Panc1 (cell line): ENCODE results near the gene FAM8A1. TPM values are rescaled to one million over a fixed set of nuclear protein-coding genes. Genes with fewer than 3 reads are reported as not detected.

Experiments
- ATAC-seq: fragments of 200-7000 bp; cut with Tn5 transposase; 2 replicates; pipeline ENCODE4 v1.9.1; 2020; ENCODE audit warnings: mild to moderate bottlenecking, moderate library complexity
- BruUV-seq: library from RNA; stranded (reverse); fragments of 400-500 nt; replicated peaks from 2 replicates; lab custom pipeline; 2021; lab: Mats Ljungman, UMichigan
- CTCF ChIA-PET: fragments of 300-600 bp; sonication (Branson Sonifier 250); formaldehyde crosslinking; loops from one replicate; lab custom pipeline; 2022; ENCODE audit warnings: antibody characterized with exemption; lab: Charles Lee
- POLR2A ChIA-PET: fragments of 300-600 bp; sonication (Branson Sonifier 250); formaldehyde crosslinking; loops from one replicate; lab custom pipeline; 2022; ENCODE audit warnings: antibody characterized with exemption; lab: Charles Lee
- DNase-seq: peaks from one replicate; pipeline ENCODE4 v3.0.0-alpha.2; 2010; ENCODE audit warnings: low read depth, low spot score
- H3K27ac ChIP-seq: 2 replicates; pipeline ENCODE4 v1.5.1; 2011; ENCODE audit warnings: mild to moderate bottlenecking, low read length, inconsistent platforms
- H3K27me3 ChIP-seq: fragments of 200-500 bp; sonication (Bioruptor generic); 2 replicates; pipeline ENCODE4 v1.6.0; 2014; ENCODE audit warnings: low read length, inconsistent platforms; ENCODE audit not compliant: control insufficient read depth, insufficient read depth
- H3K36me3 ChIP-seq: fragments of 200-500 bp; sonication (Bioruptor generic); 2 replicates; pipeline ENCODE4 v1.5.1; 2014; ENCODE audit warnings: inconsistent platforms, mild to moderate bottlenecking, low read length, moderate library complexity; ENCODE audit not compliant: control insufficient read depth, insufficient read depth
- H3K4me1 ChIP-seq: 2 replicates; pipeline ENCODE4 v1.5.1; 2011; ENCODE audit warnings: inconsistent platforms, mild to moderate bottlenecking, low read length, moderate library complexity; ENCODE audit not compliant: control insufficient read depth, insufficient read depth
- H3K4me3 ChIP-seq, 2 experiments: 2 replicates each; pipeline ENCODE4 v1.5.1; 2011 to 2012; ENCODE audit warnings: low read depth in 2 of 2, low read length in 2 of 2, mild to moderate bottlenecking in 2 of 2, inconsistent platforms in 1 of 2, moderate library complexity in 1 of 2
- H3K9me3 ChIP-seq: fragments of 200-500 bp; sonication (Bioruptor generic); 2 replicates; pipeline ENCODE4 v1.5.1; 2014; ENCODE audit warnings: low read depth, mild to moderate bottlenecking, inconsistent platforms, low read length, moderate library complexity; ENCODE audit not compliant: control insufficient read depth, insufficient read depth
- POLR2AphosphoS5 ChIP-seq: IDR thresholded peaks from 2 replicates; pipeline ENCODE4 v1.6.1; 2012; ENCODE audit warnings: mild to moderate bottlenecking, low read depth, low read length, moderate library complexity
- SIN3A ChIP-seq: IDR thresholded peaks from 2 replicates; pipeline ENCODE4 v1.6.1; 2012; ENCODE audit warnings: low read depth, mild to moderate bottlenecking, low read length, moderate library complexity, borderline replicate concordance; ENCODE audit not compliant: insufficient read depth
- TCF7L2 ChIP-seq: IDR thresholded peaks from 2 replicates; pipeline ENCODE4 v1.6.1; 2011; ENCODE audit warnings: mild to moderate bottlenecking, low read depth, low read length, inconsistent platforms
- in situ Hi-C: cut with HindIII; loops from 2 replicates; pipeline ENCODE4 v1.10.0; 2016; ENCODE audit warnings: low sequenced_read_pairs, low pct_unique_long_range_greater_than_20kb
- intact Hi-C: fragments of 100-400 bp; cut with micrococcal nuclease; formaldehyde crosslinking; loops from one replicate; pipeline ENCODE4 v1.10.0; 2022; ENCODE audit not compliant: unreplicated experiment
- total RNA-seq: library from RNA; stranded (reverse); gene quantifications from one replicate; pipeline ENCODE4 v1.2.1, GENCODE V29; 2021; ENCODE audit not compliant: unreplicated experiment
- TF ChIP-seq, protein P1 (sequence below), 2 experiments: IDR thresholded peaks; 2 replicates each; pipeline ENCODE4 v1.6.1; 2011 to 2012; ENCODE audit warnings: low read depth in 2 of 2, control low read depth in 1 of 2, low read length in 1 of 2, mild to moderate bottlenecking in 1 of 2, moderate library complexity in 1 of 2; ENCODE audit not compliant: insufficient read depth in 1 of 2
- TF ChIP-seq, protein P2 (sequence below): fragments of 450-650 bp; IDR thresholded peaks from 2 replicates; pipeline ENCODE4 v1.5.1; 2017; ENCODE audit warnings: mild to moderate bottlenecking

The FAM8A1 gene
- total RNA-seq, 1 experiment from 2014 or later = 9.3 TPM

DNA sequence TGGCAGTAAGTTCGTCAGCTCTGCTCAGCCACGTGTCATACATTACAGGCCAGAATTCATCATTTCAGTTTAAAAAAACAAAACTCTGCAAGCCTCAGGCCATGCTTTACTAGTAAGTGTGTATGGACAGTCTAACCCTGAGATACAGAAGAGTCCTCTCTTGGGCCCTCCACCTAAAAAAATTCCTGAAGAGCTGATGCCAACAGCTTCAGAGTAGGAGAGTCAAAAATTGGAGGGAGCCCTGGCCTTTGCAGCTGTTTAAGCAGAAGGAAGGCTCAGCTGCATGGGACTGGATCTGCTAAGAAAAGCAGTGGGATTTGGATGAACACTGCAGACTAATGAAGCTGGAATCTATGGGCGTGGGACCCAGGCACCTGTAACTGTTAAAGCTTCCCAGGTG is 47.2 kb upstream of the FAM8A1 start:
- H3K36me3 ChIP-seq = no peaks in the 10 kb centered on the region; the same call in 1 of the 2 replicates
- TF ChIP-seq, protein P1, sequence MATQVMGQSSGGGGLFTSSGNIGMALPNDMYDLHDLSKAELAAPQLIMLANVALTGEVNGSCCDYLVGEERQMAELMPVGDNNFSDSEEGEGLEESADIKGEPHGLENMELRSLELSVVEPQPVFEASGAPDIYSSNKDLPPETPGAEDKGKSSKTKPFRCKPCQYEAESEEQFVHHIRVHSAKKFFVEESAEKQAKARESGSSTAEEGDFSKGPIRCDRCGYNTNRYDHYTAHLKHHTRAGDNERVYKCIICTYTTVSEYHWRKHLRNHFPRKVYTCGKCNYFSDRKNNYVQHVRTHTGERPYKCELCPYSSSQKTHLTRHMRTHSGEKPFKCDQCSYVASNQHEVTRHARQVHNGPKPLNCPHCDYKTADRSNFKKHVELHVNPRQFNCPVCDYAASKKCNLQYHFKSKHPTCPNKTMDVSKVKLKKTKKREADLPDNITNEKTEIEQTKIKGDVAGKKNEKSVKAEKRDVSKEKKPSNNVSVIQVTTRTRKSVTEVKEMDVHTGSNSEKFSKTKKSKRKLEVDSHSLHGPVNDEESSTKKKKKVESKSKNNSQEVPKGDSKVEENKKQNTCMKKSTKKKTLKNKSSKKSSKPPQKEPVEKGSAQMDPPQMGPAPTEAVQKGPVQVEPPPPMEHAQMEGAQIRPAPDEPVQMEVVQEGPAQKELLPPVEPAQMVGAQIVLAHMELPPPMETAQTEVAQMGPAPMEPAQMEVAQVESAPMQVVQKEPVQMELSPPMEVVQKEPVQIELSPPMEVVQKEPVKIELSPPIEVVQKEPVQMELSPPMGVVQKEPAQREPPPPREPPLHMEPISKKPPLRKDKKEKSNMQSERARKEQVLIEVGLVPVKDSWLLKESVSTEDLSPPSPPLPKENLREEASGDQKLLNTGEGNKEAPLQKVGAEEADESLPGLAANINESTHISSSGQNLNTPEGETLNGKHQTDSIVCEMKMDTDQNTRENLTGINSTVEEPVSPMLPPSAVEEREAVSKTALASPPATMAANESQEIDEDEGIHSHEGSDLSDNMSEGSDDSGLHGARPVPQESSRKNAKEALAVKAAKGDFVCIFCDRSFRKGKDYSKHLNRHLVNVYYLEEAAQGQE (IDR thresholded peaks at IDR 0.05; ENCODE audit: insufficient read depth in 1 of 2, low read depth in 2 of 2, low read length in 1 of 2) = no peak
- no peak for TF ChIP-seq TCF7L2
- TF ChIP-seq POLR2AphosphoS5 = no peak
- TF ChIP-seq, protein P2, sequence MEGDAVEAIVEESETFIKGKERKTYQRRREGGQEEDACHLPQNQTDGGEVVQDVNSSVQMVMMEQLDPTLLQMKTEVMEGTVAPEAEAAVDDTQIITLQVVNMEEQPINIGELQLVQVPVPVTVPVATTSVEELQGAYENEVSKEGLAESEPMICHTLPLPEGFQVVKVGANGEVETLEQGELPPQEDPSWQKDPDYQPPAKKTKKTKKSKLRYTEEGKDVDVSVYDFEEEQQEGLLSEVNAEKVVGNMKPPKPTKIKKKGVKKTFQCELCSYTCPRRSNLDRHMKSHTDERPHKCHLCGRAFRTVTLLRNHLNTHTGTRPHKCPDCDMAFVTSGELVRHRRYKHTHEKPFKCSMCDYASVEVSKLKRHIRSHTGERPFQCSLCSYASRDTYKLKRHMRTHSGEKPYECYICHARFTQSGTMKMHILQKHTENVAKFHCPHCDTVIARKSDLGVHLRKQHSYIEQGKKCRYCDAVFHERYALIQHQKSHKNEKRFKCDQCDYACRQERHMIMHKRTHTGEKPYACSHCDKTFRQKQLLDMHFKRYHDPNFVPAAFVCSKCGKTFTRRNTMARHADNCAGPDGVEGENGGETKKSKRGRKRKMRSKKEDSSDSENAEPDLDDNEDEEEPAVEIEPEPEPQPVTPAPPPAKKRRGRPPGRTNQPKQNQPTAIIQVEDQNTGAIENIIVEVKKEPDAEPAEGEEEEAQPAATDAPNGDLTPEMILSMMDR = no peak
- no peak for TF ChIP-seq SIN3A
- H3K4me3 ChIP-seq = no peak overlapping the region
- intact Hi-C loops = no loop called here
- in situ Hi-C loops = no loop called here
- no peak overlapping the region for H3K27ac ChIP-seq
- no peaks in the 10 kb centered on the region for H3K27me3 ChIP-seq
- ChIA-PET POLR2A (no interaction called here), CTCF (no interaction called here)
- no peaks in the 10 kb centered on the region for H3K9me3 ChIP-seq
- BruUV-seq = no TSS peak
- no peak for DNase-seq
- ATAC-seq = no peak
- no peaks in the 10 kb centered on the region for H3K4me1 ChIP-seq

DNA sequence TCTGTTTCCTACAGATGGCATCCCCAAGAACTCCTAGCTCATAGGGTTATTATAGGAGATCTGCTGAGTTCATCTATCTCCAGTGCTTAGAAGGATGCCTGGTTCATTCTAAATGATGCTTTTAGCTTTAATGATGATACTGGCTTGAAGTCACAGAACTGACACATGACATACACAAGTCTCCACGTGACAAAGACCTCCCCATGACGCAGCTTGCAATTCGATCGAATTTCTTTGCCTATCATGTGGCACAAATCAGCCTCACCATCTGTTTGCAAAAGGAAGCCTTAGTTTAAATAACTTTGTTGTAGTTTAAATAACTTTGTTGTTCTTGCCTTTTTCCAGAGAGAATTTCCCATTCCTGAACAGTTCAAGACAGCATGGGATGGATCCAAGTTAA is 44.1 kb upstream of the FAM8A1 start:
- in situ Hi-C loops = no loop called here
- Histone ChIP-seq H3K9me3 (no peaks in the 10 kb centered on the region), H3K4me1 (no peaks in the 10 kb centered on the region), H3K27me3 (no peaks in the 10 kb centered on the region), H3K36me3 (no peaks in the 10 kb centered on the region; the same call in 1 of the 2 replicates), H3K27ac (no peak overlapping the region), H3K4me3 (no peak overlapping the region)
- DNase-seq (no peak), ATAC-seq (no peak)
- intact Hi-C loops = no loop called here
- ChIA-PET POLR2A (no interaction called here), CTCF (no interaction called here)
- BruUV-seq = no TSS peak
- TF ChIP-seq, protein P2 = no peak
- no peak for TF ChIP-seq POLR2AphosphoS5
- no peak for TF ChIP-seq TCF7L2
- no peak for TF ChIP-seq SIN3A
- TF ChIP-seq, protein P1 (IDR thresholded peaks at IDR 0.05; ENCODE audit: insufficient read depth in 1 of 2, low read depth in 2 of 2, low read length in 1 of 2) = no peak
